Osteoblast (primary cell): ENCODE data around the gene SORL1. TPM values are rescaled to one million over a fixed set of nuclear protein-coding genes. Genes with fewer than 3 reads are reported as not detected.
A peak's percentile ranks its signal among the peaks of the same experiment; 100 is the strongest.

Source experiments
- DNase-seq: peaks from one replicate; pipeline ENCODE4 v3.0.0; 2011; ENCODE audit warnings: low spot score, mixed read lengths; ENCODE audit not compliant: insufficient read length; ENCODE audit errors: missing footprints
- H2AFZ ChIP-seq: 2 replicates; pipeline ENCODE4 v1.6.0; 2011; ENCODE audit warnings: mild to moderate bottlenecking, low read length
- H3K27ac ChIP-seq: 2 replicates; pipeline ENCODE4 v1.5.1; 2011; ENCODE audit warnings: mild to moderate bottlenecking, low read depth, low read length, moderate library complexity
- H3K27me3 ChIP-seq: 2 replicates; pipeline ENCODE4 v1.6.0; 2012; ENCODE audit warnings: mild to moderate bottlenecking, control low read depth, inconsistent platforms, low read length, moderate library complexity; ENCODE audit not compliant: insufficient read depth
- H3K36me3 ChIP-seq: 2 replicates; pipeline ENCODE4 v1.5.1; 2011; ENCODE audit warnings: mild to moderate bottlenecking, low read length, control low read depth, moderate library complexity; ENCODE audit not compliant: insufficient read depth
- H3K4me1 ChIP-seq: 2 replicates; pipeline ENCODE4 v1.5.1; 2011; ENCODE audit warnings: mild to moderate bottlenecking, low read length, control low read depth, moderate library complexity; ENCODE audit not compliant: insufficient read depth
- H3K4me2 ChIP-seq: 2 replicates; pipeline ENCODE4 v1.6.0; 2011; ENCODE audit warnings: mild to moderate bottlenecking, low read length; ENCODE audit not compliant: insufficient read depth
- H3K4me3 ChIP-seq: fragments of 200-600 bp; sonication (generic); 3 replicates; pipeline ENCODE4 v1.5.1; 2012; ENCODE audit warnings: mild to moderate bottlenecking, low read length, inconsistent platforms; ENCODE audit not compliant: insufficient read depth
- H3K79me2 ChIP-seq: 2 replicates; pipeline ENCODE4 v1.6.0; 2012; ENCODE audit warnings: mild to moderate bottlenecking, low read length, control low read depth, inconsistent platforms; ENCODE audit not compliant: insufficient read depth
- H3K9me3 ChIP-seq: 2 replicates; pipeline ENCODE4 v1.5.1; 2011; ENCODE audit warnings: low read depth, low read length, control low read depth
- H4K20me1 ChIP-seq: 2 replicates; pipeline ENCODE4 v1.6.0; 2012; ENCODE audit warnings: mild to moderate bottlenecking, low read length, control low read depth; ENCODE audit not compliant: insufficient read depth
- CTCF ChIP-seq: IDR thresholded peaks from 2 replicates; pipeline ENCODE4 v1.5.1; 2011; ENCODE audit warnings: mild to moderate bottlenecking, low read depth, low read length, moderate library complexity; ENCODE audit errors: extremely low read depth
- total RNA-seq: library from RNA; depleted of rRNA; stranded (reverse); fragments of >200 nt; gene quantifications from 2 replicates; pipeline ENCODE4 v1.2.3, GENCODE V29; 2012

SORL1 gene
- total RNA-seq, 1 donor: 0.36 TPM

- H3K27me3 ChIP-seq: peaks cover 17% of the 10 kb centered on the region
- H3K9me3 ChIP-seq: no peaks in the 10 kb centered on the region
- no peak overlapping the region for H2AFZ ChIP-seq
- no peak for DNase-seq
- no peaks in the 10 kb centered on the region for H3K79me2 ChIP-seq
- TF ChIP-seq CTCF: no peak
- no peaks in the 10 kb centered on the region for H3K36me3 ChIP-seq
- H3K27ac ChIP-seq: no peak overlapping the region
- no peak overlapping the region for H3K4me2 ChIP-seq
- H3K4me3 ChIP-seq: no peak overlapping the region
- no peaks in the 10 kb centered on the region for H4K20me1 ChIP-seq
- peaks cover 22% of the 10 kb centered on the region for H3K4me1 ChIP-seq
Observed at GRCh38 chr11:121465709-121466062, 13.6 kb downstream of the SORL1 start.

GRCh38 chr11:121466063-121466794, 14.1 kb downstream of the SORL1 start:
- Histone ChIP-seq H3K4me2 (peak overlapping the region; percentile 32), H3K79me2 (no peaks in the 10 kb centered on the region), H3K27ac (no peak overlapping the region), H4K20me1 (no peaks in the 10 kb centered on the region), H3K9me3 (no peaks in the 10 kb centered on the region), H3K4me3 (no peak overlapping the region), H3K4me1 (peaks cover 22% of the 10 kb centered on the region), H2AFZ (no peak overlapping the region), H3K36me3 (no peaks in the 10 kb centered on the region), H3K27me3 (peaks cover 17% of the 10 kb centered on the region)
- no peak for TF ChIP-seq CTCF
- peak; percentile 95 for DNase-seq

- no peak for TF ChIP-seq CTCF
- H4K20me1 ChIP-seq: no peaks in the 10 kb centered on the region
- H3K36me3 ChIP-seq: no peaks in the 10 kb centered on the region
- no peak overlapping the region for H3K27ac ChIP-seq
- H3K4me1 ChIP-seq: peaks cover 22% of the 10 kb centered on the region
- H3K4me2 ChIP-seq: no peak overlapping the region
- no peaks in the 10 kb centered on the region for H3K9me3 ChIP-seq
- DNase-seq: no peak
- H2AFZ ChIP-seq: no peak overlapping the region
- no peak overlapping the region for H3K4me3 ChIP-seq
- peaks cover 14% of the 10 kb centered on the region for H3K27me3 ChIP-seq
- H3K79me2 ChIP-seq: no peaks in the 10 kb centered on the region
Observed at GRCh38 chr11:121467471-121467870, 15.4 kb downstream of the SORL1 start.

- H3K79me2 ChIP-seq: no peaks in the 10 kb centered on the region
- H4K20me1 ChIP-seq: no peaks in the 10 kb centered on the region
- no peak for TF ChIP-seq CTCF
- no peak overlapping the region for H3K4me2 ChIP-seq
- no peak overlapping the region for H3K4me3 ChIP-seq
- no peak overlapping the region for H3K27ac ChIP-seq
- peaks cover 15% of the 10 kb centered on the region for H3K27me3 ChIP-seq
- H3K9me3 ChIP-seq: no peaks in the 10 kb centered on the region
- no peak for DNase-seq
- H3K36me3 ChIP-seq: no peaks in the 10 kb centered on the region
- H2AFZ ChIP-seq: no peak overlapping the region
- peaks cover 22% of the 10 kb centered on the region for H3K4me1 ChIP-seq
Observed at GRCh38 chr11:121467965-121468364, 15.9 kb downstream of the SORL1 start.
